HG03521 (cell line): ENCODE results near the gene ZNF543.
A peak's percentile ranks its signal among the peaks of the same experiment; 100 is the strongest.
"Not testable (repeated sequence)": the region's sequence is repeated elsewhere in the genome, so short reads cannot be mapped to it uniquely, and the experiment has no call there.

Experiments
- ATAC-seq: cut with Tn5 transposase; IDR thresholded peaks from one replicate; pipeline ENCODE4 v1.9.1; 2021; ENCODE audit warnings: mild to moderate bottlenecking, moderate library complexity; ENCODE audit not compliant: unreplicated experiment

Gene ZNF543

DNA sequence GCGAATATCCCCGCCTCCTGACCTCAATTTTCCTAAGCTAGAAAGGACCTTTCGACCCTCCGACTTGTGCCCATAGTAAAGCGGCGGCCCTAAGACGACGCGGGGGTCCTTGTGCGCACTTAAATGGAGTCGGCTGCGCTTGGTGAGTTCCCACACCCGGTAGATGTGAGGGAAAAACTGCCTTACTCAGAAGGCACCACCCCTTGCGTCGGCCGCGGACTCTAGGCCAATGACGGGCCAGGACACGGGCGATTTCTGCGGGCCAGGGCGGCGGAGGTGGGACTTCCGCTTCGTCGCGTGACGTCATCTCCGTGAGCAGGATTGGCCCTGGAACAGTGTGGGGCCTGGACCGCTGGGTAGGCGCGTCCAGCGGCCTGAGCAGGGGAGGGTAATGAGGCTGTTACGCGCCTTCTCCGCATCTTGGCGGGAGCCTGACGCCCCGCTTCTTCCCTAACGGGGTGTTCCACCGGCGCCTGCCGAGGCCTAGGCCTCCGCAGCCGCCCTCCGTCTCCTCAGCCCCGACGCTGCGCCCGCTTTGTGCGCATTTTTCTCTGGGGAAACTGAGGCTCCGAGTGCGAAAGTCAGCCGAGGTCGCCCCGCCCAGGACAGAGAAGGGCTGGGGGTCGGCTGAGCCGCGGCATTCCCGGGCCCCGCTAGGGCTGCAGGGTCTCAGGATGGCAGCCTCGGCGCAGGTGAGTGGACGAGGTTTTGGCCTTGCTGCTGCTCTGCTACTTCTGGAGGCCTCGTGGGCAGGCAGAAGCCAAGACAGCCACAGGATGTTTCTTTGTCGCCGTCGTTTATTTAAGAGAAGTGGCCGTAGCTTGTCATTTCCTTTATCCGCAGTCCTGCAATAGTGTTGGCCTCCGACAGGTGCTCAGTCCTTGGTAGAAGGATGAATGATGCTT is at the start of gene ZNF543:
Gene ZNF543, plus strand, starts transcription at position 293 of the 905 bp plus-strand sequence. Its CDS starts 382 bp downstream, at position 675.
- peak; percentile 97 for ATAC-seq

- ATAC-seq = no peak
Measured at GRCh38 chr19:57271280-57271679, 49.0 kb upstream of the ZNF543 start.

GRCh38 chr19:57273014-57273413 is 47.3 kb upstream of the ZNF543 start:
- ATAC-seq = no peak

DNA sequence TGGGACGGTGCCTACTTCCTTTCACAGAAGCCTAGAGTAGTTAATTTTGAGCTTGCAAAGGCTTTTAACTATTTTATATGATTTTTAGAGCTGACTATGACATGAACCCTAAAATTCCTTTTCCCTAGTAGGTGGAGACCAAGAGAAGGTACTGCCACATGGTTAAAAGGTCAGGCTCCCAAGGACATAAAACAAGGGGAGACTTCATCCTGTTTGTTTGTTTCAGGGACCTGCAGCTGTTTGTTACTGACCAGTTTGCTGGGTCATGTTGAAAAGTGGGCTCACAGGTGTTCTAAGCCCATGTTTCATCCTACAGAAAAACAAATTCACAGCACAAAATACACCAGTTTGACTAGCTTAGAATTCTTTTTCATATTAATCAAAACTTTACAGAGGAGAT is 43.8 kb upstream of the ZNF543 start:
- ATAC-seq = no peak

- not testable (repeated sequence) for ATAC-seq
Measured at GRCh38 chr19:57278481-57278880, 41.8 kb upstream of the ZNF543 start.

DNA sequence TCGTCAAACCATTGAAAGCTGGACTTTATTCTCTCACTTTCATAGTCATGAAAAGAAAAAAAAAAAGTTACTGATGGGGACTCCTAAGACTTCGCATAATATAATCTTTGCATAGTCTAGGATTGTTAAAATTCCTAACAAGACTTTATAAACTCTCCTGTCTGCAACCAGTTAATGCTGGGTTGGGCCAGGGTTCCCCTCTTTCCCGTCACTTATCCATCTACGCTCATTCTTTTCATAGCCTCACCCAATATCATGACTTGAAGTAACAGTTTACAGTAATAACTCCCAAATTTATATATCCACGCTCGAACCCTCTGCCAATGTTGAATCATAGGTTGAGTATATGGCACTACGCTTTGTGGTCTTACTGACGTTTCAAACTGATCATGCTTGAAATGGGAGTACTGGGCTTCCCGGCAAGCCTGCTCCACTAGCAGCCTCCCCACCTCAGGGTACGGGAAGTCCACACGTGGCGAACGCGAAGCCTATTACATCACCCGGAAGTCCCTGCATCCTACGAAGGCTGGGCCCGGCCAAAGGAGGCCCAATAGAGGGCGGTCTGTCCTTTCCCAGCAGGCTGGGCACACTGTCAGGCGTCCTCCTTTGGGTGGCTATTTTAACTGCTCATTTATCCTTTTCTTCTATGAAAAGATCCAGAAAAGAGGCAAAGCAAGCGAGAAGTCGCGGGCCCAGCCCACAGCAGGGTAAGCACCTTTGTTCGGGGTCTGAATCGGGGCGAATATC is 40.7 kb upstream of the ZNF543 start:
- peak; percentile 58 for ATAC-seq

GRCh38 chr19:57280165-57280961 is 39.9 kb upstream of the ZNF543 start, which contains the start of gene ZNF460:
Gene ZNF460 (plus strand): TSS chr19:57280485. CDS start chr19:57280807, 322 bp downstream.
- peak; percentile 82 for ATAC-seq

- no peak for ATAC-seq
Measured at GRCh38 chr19:57280962-57281400, 39.3 kb upstream of the ZNF543 start.

- no peak for ATAC-seq
Measured at GRCh38 chr19:57282011-57282643, 38.1 kb upstream of the ZNF543 start.

DNA sequence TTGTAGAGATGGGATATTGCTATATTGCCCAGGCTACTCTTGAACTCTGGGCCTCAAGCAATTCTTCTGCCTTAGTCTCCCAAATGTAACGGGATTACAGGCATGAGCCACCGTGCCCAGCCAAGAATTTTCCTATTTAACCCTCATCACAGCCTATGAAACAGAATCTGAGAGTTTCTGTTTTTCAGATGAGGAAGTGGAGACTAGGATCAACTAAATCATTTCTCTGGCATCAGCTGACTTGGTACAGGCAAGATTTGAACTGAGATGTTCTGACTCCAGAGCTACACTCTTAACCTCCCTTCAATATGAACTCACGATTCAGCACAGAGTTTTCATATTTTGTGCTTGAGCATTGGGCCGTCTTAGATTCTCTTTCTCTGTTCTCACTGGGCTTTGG is 31.9 kb upstream of the ZNF543 start:
- ATAC-seq = no peak

DNA sequence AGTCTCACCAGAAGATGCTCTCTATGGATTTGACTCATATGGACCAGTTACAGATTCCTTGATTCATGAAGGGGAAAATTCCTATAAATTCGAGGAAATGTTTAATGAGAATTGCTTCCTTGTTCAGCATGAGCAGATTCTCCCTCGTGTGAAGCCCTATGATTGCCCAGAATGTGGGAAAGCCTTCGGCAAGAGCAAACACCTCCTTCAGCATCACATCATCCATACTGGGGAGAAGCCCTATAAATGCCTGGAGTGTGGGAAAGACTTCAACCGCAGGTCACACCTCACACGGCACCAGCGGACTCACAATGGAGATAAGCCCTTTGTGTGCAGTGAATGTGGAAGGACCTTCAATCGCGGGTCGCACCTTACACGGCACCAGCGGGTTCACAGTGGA is 29.3 kb upstream of the ZNF543 start:
- no peak for ATAC-seq

- ATAC-seq = no peak
Measured at GRCh38 chr19:57292547-57292946, 27.7 kb upstream of the ZNF543 start.

GRCh38 chr19:57293719-57294118 is 26.6 kb upstream of the ZNF543 start:
- no peak for ATAC-seq

GRCh38 chr19:57302020-57302465 is 18.2 kb upstream of the ZNF543 start:
- ATAC-seq = no peak

- ATAC-seq = no peak
Measured at GRCh38 chr19:57302727-57303401, 17.4 kb upstream of the ZNF543 start.

DNA sequence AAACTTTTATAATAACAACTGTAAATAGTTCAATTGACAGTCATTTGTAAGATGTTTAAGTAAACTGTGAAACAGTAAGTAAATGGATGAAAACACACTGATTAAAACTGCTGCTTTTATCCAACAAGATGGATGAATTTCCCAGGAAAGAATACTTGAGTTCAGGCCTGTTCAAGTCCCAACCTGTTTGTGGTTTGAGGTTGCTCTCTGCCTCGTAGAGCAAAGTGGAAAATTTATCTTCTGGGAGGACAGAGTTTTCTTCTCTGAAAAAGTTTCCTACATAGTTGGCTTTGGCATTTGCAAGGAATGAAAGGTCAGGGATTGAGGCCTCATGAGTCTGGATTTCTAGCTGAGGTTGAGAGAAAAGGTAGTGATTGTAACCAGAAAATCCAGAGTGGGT is 15.2 kb upstream of the ZNF543 start:
- ATAC-seq = no peak

GRCh38 chr19:57308514-57308913 is 11.8 kb upstream of the ZNF543 start:
- ATAC-seq = no peak

- no peak for ATAC-seq
Measured at GRCh38 chr19:57310792-57311191, 9.5 kb upstream of the ZNF543 start.

DNA sequence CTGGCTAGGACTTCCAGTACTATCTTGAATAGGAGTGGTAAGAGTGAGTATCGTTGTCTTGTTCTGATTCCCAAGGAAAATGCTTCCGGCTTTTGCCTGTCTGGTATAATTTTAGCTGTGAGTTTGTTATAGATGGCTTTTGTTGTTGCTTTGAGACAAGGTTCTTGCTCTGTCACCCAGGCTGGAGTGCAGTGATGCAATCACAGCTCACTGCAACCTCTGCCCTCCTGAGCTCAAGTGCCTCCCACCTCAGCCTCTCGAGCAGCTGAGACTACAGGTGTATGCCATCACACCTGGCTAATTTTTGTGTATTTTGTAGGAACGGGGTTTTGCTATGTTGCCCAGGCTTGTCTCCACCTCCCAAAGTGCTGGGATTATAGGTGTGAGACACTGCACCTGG is 6.1 kb upstream of the ZNF543 start:
- no peak for ATAC-seq

GRCh38 chr19:57317503-57317902 is 2.8 kb upstream of the ZNF543 start:
- ATAC-seq = no peak
